NOMO-1 (cell line): ENCODE measurements around the gene TSFM.
"Not testable (repeated sequence)": the region's sequence is repeated elsewhere in the genome, so short reads cannot be mapped to it uniquely, and the experiment has no call there.

Experiments
- DNase-seq, 2 experiments: peaks; one replicate each; lab custom pipeline; 2025; ENCODE audit not compliant: unreplicated experiment in 2 of 2; lab: John Stamatoyannopoulos, UW

Gene TSFM

GRCh38 chr12:57762463-57762862 lies 20.1 kb upstream of the TSFM start:
- no peak for DNase-seq

- no peak for DNase-seq
Measured at GRCh38 chr12:57763881-57764661, 18.5 kb upstream of the TSFM start.

GRCh38 chr12:57764662-57765002 lies 18.0 kb upstream of the TSFM start:
- no peak for DNase-seq

DNA sequence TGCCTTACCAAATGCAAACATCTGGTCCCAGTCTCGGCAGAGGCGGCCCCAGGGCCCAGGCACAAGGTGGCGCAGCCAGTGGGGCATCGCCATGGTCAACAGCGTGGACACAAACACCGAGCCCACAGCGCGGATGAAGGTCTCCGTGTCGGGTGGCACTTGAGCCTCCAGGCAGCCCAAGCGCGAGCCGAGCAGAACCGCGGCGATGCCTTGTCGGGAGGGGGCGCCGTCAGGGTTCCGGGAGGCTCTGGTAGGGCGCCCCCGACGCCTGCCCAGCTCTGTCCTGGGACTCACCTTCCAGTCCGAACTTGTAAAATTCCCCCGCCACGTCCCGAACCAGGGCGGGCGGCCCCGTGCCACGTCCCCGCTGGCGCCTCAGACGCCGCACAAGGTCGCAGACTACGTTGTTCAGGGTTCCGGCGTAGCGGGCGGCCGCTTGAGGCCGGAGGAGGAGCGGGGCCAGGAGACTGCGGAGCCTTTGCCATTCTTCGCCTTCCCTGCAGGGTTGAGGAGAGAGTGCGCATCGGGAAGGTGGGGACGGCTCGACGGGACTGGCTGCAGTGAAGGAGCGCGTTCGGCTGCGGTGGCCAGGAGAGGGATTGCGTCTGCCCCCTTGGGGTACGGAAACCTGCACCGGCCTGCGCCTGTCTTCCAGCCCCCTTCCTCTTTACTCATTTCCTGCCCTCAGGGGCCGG lies 17.4 kb upstream of the TSFM start:
- peak in 1 of 2 experiments; percentile 45 for DNase-seq

- peak in 1 of 2 experiments; percentile 5 for DNase-seq
Measured at GRCh38 chr12:57765698-57766463, 16.7 kb upstream of the TSFM start.

DNA sequence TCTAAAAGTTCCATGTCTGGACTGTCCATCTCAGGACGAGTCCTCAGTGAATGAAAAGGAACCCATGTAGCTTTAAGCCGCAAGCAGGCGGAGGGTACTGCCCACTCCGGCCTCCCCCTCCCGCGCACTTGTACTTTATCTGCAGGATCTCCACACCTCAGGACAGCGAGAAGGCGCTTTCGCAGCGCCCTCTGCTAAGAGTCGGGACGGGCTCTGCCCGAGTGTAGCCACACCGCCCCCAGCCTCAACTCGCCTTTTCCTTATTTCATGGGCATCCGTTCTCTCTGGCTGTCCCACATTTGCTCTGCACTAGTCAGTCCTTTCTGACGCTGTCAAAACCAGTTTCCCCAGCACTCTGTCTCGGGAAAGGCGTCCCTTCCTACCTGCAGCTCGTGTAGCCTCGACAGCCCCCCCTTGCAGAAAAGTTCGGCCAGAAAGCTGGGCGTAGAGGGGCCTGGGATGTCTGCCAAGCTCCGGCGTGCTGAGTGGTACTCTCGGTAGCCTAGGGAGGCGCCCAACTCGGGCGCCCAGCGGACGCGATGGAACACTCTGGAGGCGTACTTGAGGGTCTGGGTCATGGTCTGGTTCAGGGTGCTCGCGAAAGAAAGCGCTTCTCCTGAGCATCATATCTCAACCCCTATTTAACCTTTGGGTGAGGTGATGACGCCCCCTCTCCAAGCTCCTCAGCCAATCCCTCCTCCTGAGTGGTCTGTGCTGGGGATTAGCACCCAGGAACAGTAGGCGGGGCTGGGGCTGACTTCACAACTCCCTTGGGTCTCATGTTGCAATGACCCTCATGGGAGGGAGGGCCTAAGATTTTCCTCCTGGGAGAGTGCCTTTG lies 15.9 kb upstream of the TSFM start, which contains the start of gene CYP27B1:
CYP27B1 (minus strand) TSS at position 615 of the 841 bp plus-strand sequence; CDS start at position 578, 37 bp downstream.
- DNase-seq = no peak

GRCh38 chr12:57767305-57767698 lies 15.3 kb upstream of the TSFM start:
- no peak for DNase-seq

- DNase-seq = no peak
Measured at GRCh38 chr12:57767876-57768275, 14.7 kb upstream of the TSFM start.

DNA sequence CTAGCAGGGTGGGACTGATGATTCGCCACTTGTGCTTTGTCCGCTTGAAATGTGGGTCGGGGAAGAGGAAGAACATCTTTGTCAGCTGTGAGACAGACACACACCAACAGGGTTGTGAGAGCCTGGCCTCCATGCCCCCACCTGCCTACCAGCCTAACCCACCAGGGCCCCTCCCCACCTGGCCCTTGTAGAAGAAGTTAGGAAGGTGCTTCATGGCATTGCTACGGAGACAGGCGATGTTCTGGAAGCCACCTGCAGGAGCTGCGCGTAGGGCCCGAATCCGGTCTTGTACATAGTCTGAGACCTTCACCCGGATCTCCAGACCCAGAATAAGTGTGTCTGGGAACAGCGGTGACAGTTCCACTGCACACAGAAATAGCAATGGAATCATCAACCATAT lies 13.0 kb upstream of the TSFM start:
- DNase-seq = no peak

DNA sequence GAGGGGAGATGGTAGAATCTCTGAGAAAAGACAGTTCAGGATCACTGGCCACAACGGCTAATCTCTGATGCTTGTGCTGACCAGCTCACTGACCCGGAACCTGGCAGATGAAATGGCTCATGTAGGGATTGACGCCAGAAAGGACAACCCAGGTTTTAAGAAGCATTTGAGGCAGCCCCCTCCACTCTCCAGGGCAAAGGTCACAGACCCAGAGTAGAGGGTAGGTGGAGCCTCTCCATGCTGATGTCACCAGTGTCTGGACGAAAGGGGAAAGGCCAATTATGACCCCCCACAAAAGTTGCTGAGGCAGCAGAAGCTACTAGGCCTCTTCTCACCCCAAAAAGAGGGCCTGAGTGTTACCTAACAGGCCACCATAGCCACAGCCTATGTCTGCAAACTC lies 11.9 kb upstream of the TSFM start:
- DNase-seq = no peak

DNA sequence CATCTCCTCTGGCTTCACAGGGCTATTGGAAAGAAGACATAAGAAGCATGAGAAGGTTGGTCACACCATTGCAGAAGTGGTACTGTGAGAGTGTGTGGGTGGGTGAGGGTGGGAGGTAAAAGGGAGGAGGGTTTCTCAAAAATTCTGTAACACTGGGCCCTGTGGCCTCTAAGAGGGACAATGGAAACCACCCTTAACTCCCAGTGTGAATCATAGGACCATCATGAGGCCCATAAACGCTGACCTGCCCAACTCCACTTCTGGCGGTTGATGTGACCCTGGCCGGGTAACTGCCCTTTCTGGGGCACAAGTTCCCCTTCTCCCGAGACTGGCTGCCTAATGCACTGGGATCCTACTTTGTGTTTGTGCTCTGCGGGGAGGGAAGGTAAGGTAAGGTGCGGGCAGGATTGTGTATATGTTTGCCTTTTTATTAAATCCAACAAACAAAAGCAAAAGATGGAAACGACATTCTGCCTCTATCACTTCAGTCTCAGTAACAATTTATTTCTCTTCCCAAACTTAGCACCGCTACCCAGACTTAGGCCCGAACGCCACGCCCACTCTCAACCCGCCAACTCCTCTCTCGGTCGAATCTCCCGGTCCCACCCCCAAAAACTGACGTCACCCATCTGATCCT lies 11.2 kb upstream of the TSFM start:
- peak; percentile 83 to 92 for DNase-seq

DNA sequence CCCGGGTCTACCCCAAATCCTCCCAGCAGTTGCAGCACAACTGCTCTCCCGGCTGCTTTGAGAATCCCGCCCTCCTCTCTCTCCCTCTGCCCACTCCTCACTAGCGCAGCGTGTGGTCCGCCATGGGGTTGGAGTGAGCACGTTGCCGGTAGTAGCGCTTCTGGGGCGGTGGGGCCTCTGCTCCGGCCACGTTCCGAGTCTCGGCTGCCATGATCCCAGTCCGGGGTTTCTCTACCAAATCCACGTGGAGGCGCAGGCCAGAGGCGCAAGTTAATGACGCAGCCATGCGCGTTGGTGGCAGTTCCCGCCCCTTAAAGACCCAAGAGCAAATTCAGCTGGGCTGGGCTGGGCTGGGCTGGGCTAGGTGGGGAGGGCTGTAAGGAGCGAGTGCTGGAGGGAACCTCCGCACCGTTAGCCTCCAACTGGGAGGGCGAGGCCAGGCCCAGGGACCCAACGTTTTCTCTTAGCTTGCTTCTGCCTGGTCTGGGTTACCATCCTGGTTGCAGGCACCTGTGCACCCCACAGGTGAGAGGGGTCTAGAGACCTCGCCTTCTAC lies 10.6 kb upstream of the TSFM start, which contains the start of gene METTL1:
METTL1 (minus strand) TSS at position 233 of the 556 bp plus-strand sequence; CDS start at position 211, 22 bp downstream.
- peak; percentile 93 to 98 for DNase-seq

DNA sequence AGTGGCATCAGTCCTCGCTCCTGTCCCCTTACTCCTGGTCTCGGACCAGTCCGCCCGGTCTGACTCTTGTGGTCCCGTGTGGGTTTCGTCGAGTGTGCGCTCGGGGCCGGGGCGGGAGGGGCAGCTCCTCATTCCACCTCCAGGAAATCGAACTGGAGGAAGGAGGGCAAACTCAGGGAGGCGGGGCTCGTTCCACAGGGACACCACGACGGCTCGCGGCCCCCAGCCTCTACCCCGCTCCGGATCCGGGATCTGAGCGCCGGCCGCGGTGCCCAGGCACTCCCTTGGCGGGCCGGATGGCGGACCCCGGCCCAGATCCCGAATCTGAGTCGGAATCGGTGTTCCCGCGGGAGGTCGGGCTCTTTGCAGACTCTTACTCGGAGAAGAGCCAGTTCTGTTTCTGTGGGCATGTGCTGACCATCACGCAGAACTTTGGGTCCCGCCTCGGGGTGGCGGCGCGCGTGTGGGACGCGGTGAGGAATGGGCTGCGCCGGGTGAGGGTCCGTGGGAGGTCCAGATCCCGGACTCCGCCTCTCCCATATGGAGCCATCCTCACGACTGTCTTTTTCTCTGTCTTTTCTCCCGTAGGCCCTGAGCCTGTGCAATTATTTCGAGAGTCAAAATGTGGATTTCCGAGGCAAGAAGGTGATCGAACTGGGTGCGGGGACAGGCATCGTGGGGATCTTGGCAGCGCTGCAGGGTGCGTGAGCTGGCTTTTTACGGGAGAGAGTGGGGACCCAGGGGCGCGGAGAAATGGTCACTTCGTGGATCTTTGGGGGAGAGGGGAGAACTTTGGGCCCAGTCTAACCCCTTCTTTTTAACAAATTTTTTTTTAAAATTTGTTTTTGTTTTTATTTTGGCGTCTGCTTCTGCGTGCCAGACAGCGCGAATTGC lies 9.9 kb upstream of the TSFM start, which contains the start of gene EEF1AKMT3:
EEF1AKMT3 (plus strand) TSS at position 186 of the 894 bp plus-strand sequence; CDS start at position 297, 111 bp downstream.
- DNase-seq = peak; percentile 18 to 38

- not testable (repeated sequence) for DNase-seq
Measured at GRCh38 chr12:57774634-57775033, 8.0 kb upstream of the TSFM start.

- DNase-seq = no peak
Measured at GRCh38 chr12:57775044-57775443, 7.5 kb upstream of the TSFM start.

DNA sequence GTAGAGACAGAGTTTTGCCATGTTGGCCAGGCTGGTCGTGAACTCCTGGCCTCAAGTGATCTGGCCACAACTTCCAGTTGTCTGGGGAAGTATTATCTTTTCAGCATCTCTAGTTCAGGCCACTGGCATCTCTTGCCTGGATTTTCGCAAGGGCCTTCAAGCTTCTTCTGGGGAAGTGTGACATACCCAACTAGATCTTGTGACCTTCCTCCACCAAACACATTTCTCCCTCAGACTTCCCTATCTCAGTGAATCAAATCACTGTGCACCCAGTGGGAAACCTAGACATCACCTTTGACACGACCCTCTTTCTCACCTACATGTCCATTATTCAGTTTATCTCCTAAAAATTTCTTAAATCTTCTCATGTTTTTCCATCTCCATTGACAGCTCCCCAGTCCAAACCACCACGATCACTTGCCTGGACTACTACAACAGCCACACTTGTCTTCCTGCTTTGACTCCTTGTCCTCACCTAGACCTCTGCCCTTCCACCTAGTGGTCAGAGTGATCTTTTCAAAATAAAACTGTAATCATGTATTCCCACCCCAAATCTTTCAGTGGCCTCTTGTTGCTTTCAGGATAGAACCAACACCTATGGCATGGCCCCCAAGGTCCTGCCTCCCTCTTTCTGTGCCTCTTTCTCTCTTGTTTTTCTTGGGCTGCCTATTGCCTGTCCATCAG lies 6.9 kb upstream of the TSFM start:
- DNase-seq = peak in 1 of 2 experiments; percentile 11

DNA sequence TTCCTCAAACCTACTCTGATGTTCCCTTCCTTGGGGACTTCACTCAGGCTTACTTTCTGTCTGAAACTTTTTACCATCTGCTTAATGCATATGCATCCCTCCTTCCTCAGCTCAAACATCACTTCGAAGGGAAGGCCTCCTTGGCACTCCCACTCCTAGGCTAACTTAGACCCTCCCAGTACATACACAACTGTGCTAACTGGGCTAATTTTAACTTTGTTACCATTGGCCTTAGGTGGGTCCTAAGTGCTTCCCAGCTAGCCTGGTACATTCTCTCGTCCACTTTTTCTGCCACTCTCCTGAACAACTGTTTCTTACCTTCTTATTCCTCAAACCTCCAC lies 6.4 kb upstream of the TSFM start:
- no peak for DNase-seq

DNA sequence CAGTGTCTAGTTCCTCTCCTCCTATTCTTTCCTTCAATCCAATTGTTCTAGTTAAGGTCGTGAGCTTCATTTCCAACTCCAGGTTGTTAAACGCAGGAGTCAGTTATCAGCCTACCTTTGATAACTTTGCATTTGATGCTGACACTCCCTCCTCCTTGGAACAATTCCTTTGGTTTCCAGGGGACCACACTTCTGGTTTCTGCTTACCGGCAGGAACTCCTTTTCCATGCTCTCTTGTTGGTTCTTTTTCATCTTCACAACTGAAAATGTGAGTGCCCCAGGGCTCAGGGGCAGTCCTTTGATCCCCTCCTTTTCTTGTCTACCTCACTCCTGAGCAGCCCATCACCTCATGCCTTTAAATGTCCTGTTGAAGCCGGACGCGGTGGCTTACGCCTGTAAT lies 5.2 kb upstream of the TSFM start:
- DNase-seq = no peak
